Heart left ventricle (tissue), 13 donors: Measurements from ENCODE around the gene ADGRG6.

ENCODE experiments used
- CTCF ChIP-seq, 12 donors: fragments of 200-600 bp; sonication (generic) in 4 of 12; IDR thresholded peaks; one replicate each; pipeline versions ENCODE4 v1.5.0 to v1.8.0; 2018 to 2022; ENCODE audit warnings: antibody characterized with exemption in 12 of 12, mild to moderate bottlenecking in 5 of 12
- POLR2A ChIP-seq, 2 donors: fragments of 450-650 bp; IDR thresholded peaks; one replicate each; pipeline ENCODE4 v1.6.1; 2017; ENCODE audit warnings: antibody characterized with exemption in 2 of 2, mild to moderate bottlenecking in 2 of 2, moderate library complexity in 2 of 2
- donor health status: ischemic (EF 13 %, LVEDD 7.1; RV severe dilation, severe dysfunction).
- donor health status: DM: no; HTN: yes; CAD: no.
- donor health status: DM: no; HTN: no; CAD: no.
- donor health status: ischemic (EF 25% LVEDD 6.9; RV normal size, moderate dysfunction).
- donor health status: ischemic (EF 25% LVEDD 5.7; RV mildly dilated, moderate dysfunction).
- donor health status: ischemic (EF 35%, LVEDD 5.7; RV mildly dilated, moderate dysfunction).
- donor health status: nonischemic (EF 11% LVEDD 7.7; RV severe dilation, severe dysfunction).
- donor health status: DM: yes; HTN: yes; CAD: no.
- donor health status: PGD.
- donor health status: ischemic (EF 29% LVEDD 5.4; RV normal size, mild dysfunction).
- donor health status: nonischemic (EF 23%, LVEDD 6.1; RV moderate dilation, normal function).

- no peak for TF ChIP-seq CTCF (IDR thresholded peaks at IDR 0.05)
- TF ChIP-seq POLR2A (IDR thresholded peaks at IDR 0.05) = no peak
Measured at GRCh38 chr6:142329486-142330113, 27.8 kb downstream of the ADGRG6 start.
